Epidermal melanocyte (primary cell): ENCODE measurements around the gene RNF11.

ENCODE experiments used
- DNase-seq: peaks from one replicate; pipeline ENCODE4 v3.0.0; 2011; ENCODE audit warnings: low spot score; ENCODE audit not compliant: insufficient read length

RNF11 gene

GRCh38 chr1:51311826-51312225 lies 75.8 kb downstream of the RNF11 start:
- no peak for DNase-seq

GRCh38 chr1:51312718-51313117 lies 76.6 kb downstream of the RNF11 start:
- no peak for DNase-seq

GRCh38 chr1:51313268-51313852 lies 77.3 kb downstream of the RNF11 start:
- DNase-seq = no peak

- no peak for DNase-seq
These were observed 78.1 kb downstream of the RNF11 start for GRCh38 chr1:51313961-51314777.

GRCh38 chr1:51314974-51315373 lies 78.9 kb downstream of the RNF11 start:
- DNase-seq = no peak

- no peak for DNase-seq
These were observed 80.2 kb downstream of the RNF11 start for GRCh38 chr1:51316113-51316845.

- DNase-seq = no peak
These were observed 80.7 kb downstream of the RNF11 start for GRCh38 chr1:51316846-51317120.

GRCh38 chr1:51317798-51318197 lies 81.7 kb downstream of the RNF11 start:
- DNase-seq = no peak

GRCh38 chr1:51320967-51321923 lies 85.2 kb downstream of the RNF11 start:
- no peak for DNase-seq

GRCh38 chr1:51321924-51322280 lies 85.8 kb downstream of the RNF11 start:
- no peak for DNase-seq

- DNase-seq = no peak
These were observed 86.5 kb downstream of the RNF11 start for GRCh38 chr1:51322417-51323101.
